Measurements from ENCODE around the gene GPR183. TPM values are rescaled to one million over a fixed set of nuclear protein-coding genes. Genes with fewer than 3 reads are reported as not detected.

Gene GPR183, protein sequence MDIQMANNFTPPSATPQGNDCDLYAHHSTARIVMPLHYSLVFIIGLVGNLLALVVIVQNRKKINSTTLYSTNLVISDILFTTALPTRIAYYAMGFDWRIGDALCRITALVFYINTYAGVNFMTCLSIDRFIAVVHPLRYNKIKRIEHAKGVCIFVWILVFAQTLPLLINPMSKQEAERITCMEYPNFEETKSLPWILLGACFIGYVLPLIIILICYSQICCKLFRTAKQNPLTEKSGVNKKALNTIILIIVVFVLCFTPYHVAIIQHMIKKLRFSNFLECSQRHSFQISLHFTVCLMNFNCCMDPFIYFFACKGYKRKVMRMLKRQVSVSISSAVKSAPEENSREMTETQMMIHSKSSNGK
- 10 to 100 TPM in 1 of 2 experiments, 1 to 10 TPM in 1; 8.6 to 10.0 TPM for total RNA-seq

GRCh38 chr13:99307247-99307646, at the start of gene GPR183:
Gene GPR183 (minus strand): TSS chr13:99307399. CDS start chr13:99296145, 11,254 bp downstream.
- POLR2A ChIA-PET: interaction anchor here (0.6 to 2.8 kb wide), 8 partner anchors 7 to 126 kb away, joined by 3 to 11 read pairs (median 3); no protein-coding TSS in a partner anchor
- TF ChIP-seq, protein P1, sequence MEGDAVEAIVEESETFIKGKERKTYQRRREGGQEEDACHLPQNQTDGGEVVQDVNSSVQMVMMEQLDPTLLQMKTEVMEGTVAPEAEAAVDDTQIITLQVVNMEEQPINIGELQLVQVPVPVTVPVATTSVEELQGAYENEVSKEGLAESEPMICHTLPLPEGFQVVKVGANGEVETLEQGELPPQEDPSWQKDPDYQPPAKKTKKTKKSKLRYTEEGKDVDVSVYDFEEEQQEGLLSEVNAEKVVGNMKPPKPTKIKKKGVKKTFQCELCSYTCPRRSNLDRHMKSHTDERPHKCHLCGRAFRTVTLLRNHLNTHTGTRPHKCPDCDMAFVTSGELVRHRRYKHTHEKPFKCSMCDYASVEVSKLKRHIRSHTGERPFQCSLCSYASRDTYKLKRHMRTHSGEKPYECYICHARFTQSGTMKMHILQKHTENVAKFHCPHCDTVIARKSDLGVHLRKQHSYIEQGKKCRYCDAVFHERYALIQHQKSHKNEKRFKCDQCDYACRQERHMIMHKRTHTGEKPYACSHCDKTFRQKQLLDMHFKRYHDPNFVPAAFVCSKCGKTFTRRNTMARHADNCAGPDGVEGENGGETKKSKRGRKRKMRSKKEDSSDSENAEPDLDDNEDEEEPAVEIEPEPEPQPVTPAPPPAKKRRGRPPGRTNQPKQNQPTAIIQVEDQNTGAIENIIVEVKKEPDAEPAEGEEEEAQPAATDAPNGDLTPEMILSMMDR (IDR thresholded peaks at IDR 0.05): no peak
- CTCF ChIA-PET: interaction anchor here (0.7 to 4.2 kb wide), 11 partner anchors 10 to 279 kb away, joined by 3 to 29 read pairs (median 5); no protein-coding TSS in a partner anchor
- ATAC-seq (peak; percentile 62), DNase-seq (no peak)
- intact Hi-C loops (cut with micrococcal nuclease): loop anchor here (10.0 kb wide), 1 partner anchor 128 kb away; no protein-coding TSS in a partner anchor
- no peaks in the 10 kb centered on the region for H3K9me3 Mint-ChIP-seq
- no peaks in the 10 kb centered on the region for H3K27me3 Mint-ChIP-seq
- H3K36me3 Mint-ChIP-seq (ENCODE audit: low read depth): peaks cover 46% of the 10 kb centered on the region
- H3K27ac Mint-ChIP-seq: peak within 1 kb of the TSS; percentile 93
- peaks cover 85% of the 10 kb centered on the region for H3K4me1 Mint-ChIP-seq (ENCODE audit: low read depth)
- peak within 1 kb of the TSS; percentile 76 for H3K4me3 Mint-ChIP-seq

DNA sequence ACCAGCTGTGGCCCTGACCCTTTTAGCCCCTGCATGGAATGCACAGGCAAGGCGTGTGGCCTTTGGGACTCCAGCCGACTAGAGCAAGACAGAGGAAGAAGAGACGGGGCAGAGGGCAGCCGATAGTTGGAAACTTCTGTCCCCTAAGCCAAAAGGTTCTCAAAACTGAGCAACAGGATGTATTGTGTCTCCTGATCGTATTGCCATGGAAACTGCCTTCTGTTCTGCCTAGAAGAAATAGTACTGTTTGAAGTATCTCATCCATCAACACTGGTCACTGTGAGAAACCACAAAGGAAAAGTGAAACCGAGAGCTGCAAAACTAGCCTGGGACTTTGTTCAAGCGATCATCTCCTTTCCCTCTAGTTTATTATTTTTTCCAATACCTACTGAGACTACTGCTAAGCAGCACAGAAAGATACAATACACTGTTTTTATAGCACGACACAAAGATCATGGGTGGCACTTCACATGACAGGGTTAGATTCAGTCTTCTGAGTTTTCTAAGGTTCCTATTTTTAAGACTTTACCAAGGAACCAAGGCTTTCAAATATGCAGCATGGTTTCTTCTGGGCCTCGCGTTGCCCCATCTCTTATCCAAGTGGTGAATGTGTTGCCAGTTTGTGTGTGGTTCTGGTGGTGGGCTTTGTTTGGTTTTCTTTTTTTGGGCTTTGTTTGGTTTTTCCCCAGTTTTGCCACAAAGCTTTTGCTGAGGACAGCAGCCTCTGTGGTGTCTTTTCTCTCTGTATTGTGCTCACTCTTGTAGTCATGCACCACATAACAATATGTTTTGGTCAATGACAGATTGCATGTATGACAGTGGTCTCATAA, 49.3 kb upstream of the GPR183 start:
- H3K4me1 Mint-ChIP-seq (ENCODE audit: low read depth): peaks cover 97% of the 10 kb centered on the region
- no peaks in the 10 kb centered on the region for H3K27me3 Mint-ChIP-seq
- ChIA-PET POLR2A (interaction anchor here (0.6 to 2.8 kb wide), 13 partner anchors 10 to 78 kb away, joined by 3 to 12 read pairs (median 5); no protein-coding TSS in a partner anchor), CTCF (interaction anchor here (1.0 to 1.6 kb wide), 6 partner anchors 31 to 87 kb away, joined by 3 to 7 read pairs (median 4); no protein-coding TSS in a partner anchor)
- ATAC-seq (peak; percentile 53), DNase-seq (peak; percentile 71)
- intact Hi-C loops (cut with micrococcal nuclease): loop anchor here (2.0 kb wide), 2 partner anchors 28 to 34 kb away; no protein-coding TSS in a partner anchor
- peak overlapping the region; percentile 93 for H3K27ac Mint-ChIP-seq
- H3K4me3 Mint-ChIP-seq: peak overlapping the region; percentile 56
- H3K36me3 Mint-ChIP-seq (ENCODE audit: low read depth): peaks cover 90% of the 10 kb centered on the region
- H3K9me3 Mint-ChIP-seq: no peaks in the 10 kb centered on the region
- TF ChIP-seq, protein P1 (IDR thresholded peaks at IDR 0.05): no peak

GRCh38 chr13:99356012-99356261, 48.7 kb upstream of the GPR183 start:
- ChIA-PET CTCF (interaction anchor here (1.2 to 1.6 kb wide), 2 partner anchors 31 to 34 kb away, joined by 3 to 6 read pairs; no protein-coding TSS in a partner anchor), POLR2A (interaction anchor here (0.6 to 2.8 kb wide), 10 partner anchors 11 to 78 kb away, joined by 3 to 12 read pairs (median 5); no protein-coding TSS in a partner anchor)
- no peaks in the 10 kb centered on the region for H3K27me3 Mint-ChIP-seq
- peak overlapping the region; percentile 93 for H3K27ac Mint-ChIP-seq
- TF ChIP-seq, protein P1 (IDR thresholded peaks at IDR 0.05): no peak
- H3K9me3 Mint-ChIP-seq: no peaks in the 10 kb centered on the region
- peak overlapping the region; percentile 56 for H3K4me3 Mint-ChIP-seq
- peaks cover 97% of the 10 kb centered on the region for H3K4me1 Mint-ChIP-seq (ENCODE audit: low read depth)
- intact Hi-C loops (cut with micrococcal nuclease): loop anchor here (2.0 kb wide), 2 partner anchors 29 to 33 kb away; no protein-coding TSS in a partner anchor
- DNase-seq: no peak
- no peak for ATAC-seq
- H3K36me3 Mint-ChIP-seq (ENCODE audit: low read depth): peaks cover 87% of the 10 kb centered on the region

GRCh38 chr13:99355267-99356011, 48.2 kb upstream of the GPR183 start:
- intact Hi-C loops (cut with micrococcal nuclease): loop anchor here (2.0 kb wide), 2 partner anchors 29 to 33 kb away; no protein-coding TSS in a partner anchor
- Mint-ChIP-seq H3K9me3 (no peaks in the 10 kb centered on the region), H3K36me3 (ENCODE audit: low read depth) (peaks cover 83% of the 10 kb centered on the region), H3K4me3 (peak overlapping the region; percentile 56), H3K4me1 (ENCODE audit: low read depth) (peaks cover 97% of the 10 kb centered on the region), H3K27ac (peak overlapping the region; percentile 93), H3K27me3 (no peaks in the 10 kb centered on the region)
- ATAC-seq (no peak), DNase-seq (peak; percentile 39)
- TF ChIP-seq, protein P1 (IDR thresholded peaks at IDR 0.05): no peak
- CTCF ChIA-PET: interaction anchor here (1.2 to 1.7 kb wide), 2 partner anchors 26 to 84 kb away, joined by 3 to 4 read pairs; no protein-coding TSS in a partner anchor
- POLR2A ChIA-PET: interaction anchor here (0.9 to 2.8 kb wide), 8 partner anchors 11 to 49 kb away, joined by 3 to 12 read pairs (median 6); no protein-coding TSS in a partner anchor
